Ovary (tissue), 9 donors: Measurements from ENCODE around the gene SVEP1. TPM values are rescaled to one million over a fixed set of nuclear protein-coding genes. Genes with fewer than 3 reads are reported as not detected.

ENCODE experiments used
- DNase-seq, 5 donors: peaks; one replicate each; pipeline ENCODE4 v3.0.0-alpha.2; 2019 to 2020
- H3K27ac ChIP-seq, 2 donors: fragments of 200-600 bp; one replicate each; pipeline versions ENCODE4 v1.5.1 to v1.8.0; 2019 to 2022
- H3K27me3 ChIP-seq: fragments of 200-600 bp; one replicate; pipeline ENCODE4 v1.8.0; 2022
- H3K36me3 ChIP-seq: fragments of 200-600 bp; sonication (generic); one replicate; pipeline ENCODE4 v1.5.1; 2019
- H3K4me1 ChIP-seq: one replicate; pipeline ENCODE4 v1.8.1; 2013; ENCODE audit warnings: mild to moderate bottlenecking, moderate library complexity; ENCODE audit not compliant: insufficient read depth
- H3K4me3 ChIP-seq: fragments of 200-600 bp; sonication (generic); one replicate; pipeline ENCODE4 v1.5.1; 2017
- H3K9me3 ChIP-seq, 2 donors: fragments of 200-600 bp in 1 of 2; sonication (generic) in 1 of 2; one replicate each; pipeline versions ENCODE4 v1.5.1 to v1.8.1; 2013 to 2019; ENCODE audit warnings: mild to moderate bottlenecking in 1 of 2, moderate library complexity in 1 of 2
- EP300 ChIP-seq: sonication (generic); formaldehyde crosslinking; IDR thresholded peaks from one replicate; pipeline ENCODE4 v1.6.1; 2017; ENCODE audit warnings: antibody characterized with exemption
- POLR2A ChIP-seq: fragments of 450-650 bp; IDR thresholded peaks from one replicate; pipeline ENCODE4 v1.6.1; 2017; ENCODE audit warnings: antibody characterized with exemption, mild to moderate bottlenecking, moderate library complexity
- WGBS, 3 donors: extraction: QIAGEN DNeasy Blood & Tissue Kit in 1 of 3; methylation state at CpG; one replicate each; pipeline versions ENCODE4 v1.1.5 to v1.1.7; 2013 to 2017; 5-methylcytosine and 5-hydroxymethylcytosine counted together
- intact Hi-C, 4 donors: fragments of 100-400 bp; cut with DNase I; formaldehyde crosslinking; loops; one replicate each; pipeline versions ENCODE4 v1.11.0 to v1.15.1; 2022 to 2023
- polyA plus RNA-seq, 2 donors: library from polyadenylated mRNA; stranded (reverse); fragments of 200-250 nt in 1 of 2; fragments of 350-450 nt in 1 of 2; fragmentation: Illumina TruSeq in 1 of 2; extraction: RNeasy Lipid Tissue Mini Kit (QIAGEN cat#74804) in 1 of 2; gene quantifications; one replicate each; pipeline ENCODE4 v1.2.3, GENCODE V29; 2013 to 2014
- total RNA-seq, 7 donors: library from RNA; depleted of rRNA in 2 of 7; stranded (reverse); fragments of >200 nt in 2 of 7; fragmentation: NEBNext Ultra II Directional in 3 of 7; extraction: Animal tissue kit (Norgen Biotek cat#: 25700) in 3 of 7; gene quantifications; one replicate each; pipeline versions ENCODE4 v1.1.0 to v1.2.4, GENCODE V29; 2016 to 2023
- TF ChIP-seq, protein P1 (sequence below), 3 donors: fragments of 450-650 bp in 2 of 3; fragments of 200-600 bp in 1 of 3; IDR thresholded peaks; one replicate each; pipeline versions ENCODE4 v1.5.1 to v1.8.0; 2016 to 2022; ENCODE audit warnings: antibody characterized with exemption in 3 of 3, mild to moderate bottlenecking in 1 of 3
- donor health status: DM: no; HTN: no; CAD: no; lungs with moderate emphysema.
- donor health status: DM: no; HTN: no; CAD: no.
- donor health status: Bipolar disorder and iron deficiency.
- donor health status: DM: yes; HTN: yes; CAD: no.
- donor health status: DM: no; HTN: no; CAD: no.
- donor health status: DM: yes; HTN: yes; CAD: no.

SVEP1 gene
- total and polyA plus RNA-seq, 9 donors, result 0.40 to 23.1 (median 13.3) TPM

DNA sequence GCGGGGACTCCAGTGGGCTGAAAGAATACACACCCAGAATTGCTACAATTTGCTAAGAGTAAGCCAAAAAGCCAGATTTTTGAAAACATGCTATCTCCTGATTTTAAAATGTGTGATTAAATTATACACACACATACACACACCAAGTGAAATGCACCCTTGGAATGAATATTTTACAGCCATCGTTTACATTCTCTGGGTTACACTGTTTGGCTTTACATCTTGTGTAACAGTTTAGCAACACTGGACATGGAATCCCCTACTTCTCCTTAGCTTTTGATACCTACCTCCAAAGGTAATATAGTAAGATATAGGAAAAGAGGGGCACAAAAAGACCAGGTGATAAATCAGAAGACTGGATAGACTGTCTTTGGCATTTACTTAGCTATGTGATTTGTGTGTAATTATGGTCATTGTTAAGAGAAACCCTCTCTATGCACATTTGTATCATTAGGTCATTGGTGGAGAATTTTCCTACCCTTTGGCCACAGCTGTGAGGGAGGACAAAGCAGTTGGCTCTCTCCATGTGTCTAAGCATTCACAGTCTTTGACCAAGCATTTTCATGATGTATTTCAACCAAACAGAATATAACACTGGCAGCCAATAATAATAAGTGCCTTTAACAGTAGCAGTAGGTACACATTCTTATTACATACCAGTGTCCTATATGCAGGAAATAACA, 7.6 kb downstream of the SVEP1 start:
- Histone ChIP-seq H3K4me1 (no peaks in the 10 kb centered on the region), H3K36me3 (no peaks in the 10 kb centered on the region), H3K27me3 (no peaks in the 10 kb centered on the region), H3K4me3 (no peak overlapping the region), H3K27ac (no peak overlapping the region), H3K9me3 (no peaks in the 10 kb centered on the region)
- 76 to 87% (median 79%) methylated on average over 2 of the region's 2 CpGs for WGBS, 3 donors
- no peak for TF ChIP-seq POLR2A
- TF ChIP-seq, protein P1, sequence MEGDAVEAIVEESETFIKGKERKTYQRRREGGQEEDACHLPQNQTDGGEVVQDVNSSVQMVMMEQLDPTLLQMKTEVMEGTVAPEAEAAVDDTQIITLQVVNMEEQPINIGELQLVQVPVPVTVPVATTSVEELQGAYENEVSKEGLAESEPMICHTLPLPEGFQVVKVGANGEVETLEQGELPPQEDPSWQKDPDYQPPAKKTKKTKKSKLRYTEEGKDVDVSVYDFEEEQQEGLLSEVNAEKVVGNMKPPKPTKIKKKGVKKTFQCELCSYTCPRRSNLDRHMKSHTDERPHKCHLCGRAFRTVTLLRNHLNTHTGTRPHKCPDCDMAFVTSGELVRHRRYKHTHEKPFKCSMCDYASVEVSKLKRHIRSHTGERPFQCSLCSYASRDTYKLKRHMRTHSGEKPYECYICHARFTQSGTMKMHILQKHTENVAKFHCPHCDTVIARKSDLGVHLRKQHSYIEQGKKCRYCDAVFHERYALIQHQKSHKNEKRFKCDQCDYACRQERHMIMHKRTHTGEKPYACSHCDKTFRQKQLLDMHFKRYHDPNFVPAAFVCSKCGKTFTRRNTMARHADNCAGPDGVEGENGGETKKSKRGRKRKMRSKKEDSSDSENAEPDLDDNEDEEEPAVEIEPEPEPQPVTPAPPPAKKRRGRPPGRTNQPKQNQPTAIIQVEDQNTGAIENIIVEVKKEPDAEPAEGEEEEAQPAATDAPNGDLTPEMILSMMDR (IDR thresholded peaks at IDR 0.05), result no peak
- TF ChIP-seq EP300, result no peak
- intact Hi-C loops, result no loop called here
- DNase-seq, result no peak

DNA sequence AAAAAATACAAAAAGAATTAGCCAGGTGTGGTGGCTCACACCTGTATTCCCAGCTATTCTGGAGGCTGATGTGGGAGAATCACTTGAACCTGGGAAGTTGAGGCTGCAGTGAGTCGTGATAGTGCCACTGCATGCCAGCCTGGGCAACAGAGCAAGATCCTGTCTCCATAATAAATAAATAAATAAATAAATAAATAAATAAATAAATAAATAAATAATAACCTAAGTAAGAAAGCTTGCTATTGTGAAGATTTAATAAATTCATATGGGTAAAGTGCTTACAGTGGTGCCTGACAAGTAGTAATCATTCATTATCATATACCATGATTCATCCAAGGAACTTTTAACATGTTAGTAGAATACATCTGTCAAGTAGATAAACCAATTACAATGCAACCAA, 13.4 kb downstream of the SVEP1 start:
- no peak for DNase-seq
- 90 to 94% (median 91%) methylated on average over 1 of the region's 1 CpG for WGBS, 3 donors

DNA sequence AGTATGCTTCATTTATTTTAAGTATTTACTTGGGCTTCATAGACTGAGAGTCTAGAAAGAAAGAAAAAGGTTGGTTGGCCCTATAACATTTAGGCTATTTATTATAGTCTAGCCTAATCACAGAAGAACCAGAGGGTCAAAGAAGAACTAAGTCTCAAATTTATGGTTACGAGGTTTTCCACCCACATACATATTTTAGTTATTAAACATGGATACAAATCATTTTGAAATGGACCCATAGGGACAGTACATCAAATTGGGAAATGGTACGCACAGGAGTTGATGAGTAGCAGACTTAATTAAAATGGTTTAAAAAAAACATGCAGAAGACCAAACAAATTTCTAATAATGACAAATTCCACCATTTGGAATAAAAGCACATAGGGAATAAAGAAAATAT, 17.7 kb downstream of the SVEP1 start:
- DNase-seq, result no peak
- TF ChIP-seq EP300 (no peak), POLR2A (no peak)
- TF ChIP-seq, protein P1 (IDR thresholded peaks at IDR 0.05), result no peak

More for the DNA sequence above, 13.4 kb downstream of the SVEP1 start:
- no peaks in the 10 kb centered on the region for H3K36me3 ChIP-seq
- no peak overlapping the region for H3K27ac ChIP-seq
- TF ChIP-seq, protein P1 (IDR thresholded peaks at IDR 0.05), result no peak
- no peak for TF ChIP-seq EP300
- no peak for TF ChIP-seq POLR2A
- no peaks in the 10 kb centered on the region for H3K4me1 ChIP-seq
- no peaks in the 10 kb centered on the region for H3K27me3 ChIP-seq
- no peaks in the 10 kb centered on the region for H3K9me3 ChIP-seq
- intact Hi-C loops, result no loop called here
- H3K4me3 ChIP-seq, result no peak overlapping the region

DNA sequence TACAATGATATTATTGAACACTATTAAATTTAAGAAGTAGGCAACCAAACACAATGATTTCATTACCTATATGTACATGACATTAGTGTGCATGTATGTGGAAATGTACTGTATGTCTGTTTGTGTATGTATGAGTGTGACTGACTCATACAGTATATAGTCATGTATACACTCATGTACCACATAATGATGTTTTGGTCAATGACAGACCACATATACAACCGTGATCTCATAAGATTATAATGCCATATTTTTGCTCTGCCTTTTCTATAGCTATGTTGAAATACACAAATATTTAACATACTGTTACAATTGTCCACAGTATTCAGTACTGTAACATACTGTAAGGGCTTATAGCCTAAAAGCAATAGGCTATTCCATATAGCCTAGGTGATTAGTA, 19.7 kb downstream of the SVEP1 start:
- intact Hi-C loops, result no loop called here
- WGBS, 3 donors, result 92 to 95% (median 94%) methylated on average over 1 of the region's 1 CpG

More for the DNA sequence above, 17.7 kb downstream of the SVEP1 start:
- Histone ChIP-seq H3K4me1 (no peaks in the 10 kb centered on the region), H3K27ac (no peak overlapping the region), H3K4me3 (no peak overlapping the region), H3K9me3 (no peaks in the 10 kb centered on the region), H3K27me3 (no peaks in the 10 kb centered on the region), H3K36me3 (no peaks in the 10 kb centered on the region)
- intact Hi-C loops, result no loop called here
- 78 to 93% (median 92%) methylated on average over 2 of the region's 2 CpGs for WGBS, 3 donors

More for the DNA sequence above, 19.7 kb downstream of the SVEP1 start:
- TF ChIP-seq EP300 (no peak), POLR2A (no peak)
- TF ChIP-seq, protein P1 (IDR thresholded peaks at IDR 0.05), result no peak
- H3K27ac ChIP-seq, result no peak overlapping the region
- no peak overlapping the region for H3K4me3 ChIP-seq
- H3K36me3 ChIP-seq, result no peaks in the 10 kb centered on the region
- H3K27me3 ChIP-seq, result no peaks in the 10 kb centered on the region
- H3K4me1 ChIP-seq, result peaks cover 6% of the 10 kb centered on the region
- DNase-seq, result no peak
- no peaks in the 10 kb centered on the region for H3K9me3 ChIP-seq
